ENCODE data around the gene GARIN5B.
"Not testable (repeated sequence)": the region's sequence is repeated elsewhere in the genome, so short reads cannot be mapped to it uniquely, and the experiment has no call there.

The GARIN5B gene

GRCh38 chr19:55401390-55401789 is 38.3 kb upstream of the GARIN5B start:
- not testable (repeated sequence) for H3K9me3 ChIP-seq (ENCODE audit: control insufficient read depth in 2 of 2, low read length in 2 of 2); H3K27me3 ChIP-seq (ENCODE audit: control insufficient read depth in 1 of 2, insufficient read depth in 2 of 2, low read length in 2 of 2); H3K4me1 ChIP-seq (ENCODE audit: control insufficient read depth, insufficient read depth, low read length); H3K9ac ChIP-seq (ENCODE audit: low read length in 2 of 2); H3K4me3 ChIP-seq (ENCODE audit: low read length in 2 of 2); H3K27ac ChIP-seq (ENCODE audit: low read length)
- peaks cover 33 to 34% of the 10 kb centered on the region in 2 donors for H3K36me3 ChIP-seq (ENCODE audit: control insufficient read depth in 2 of 2, insufficient read depth in 2 of 2, low read length in 2 of 2)

DNA sequence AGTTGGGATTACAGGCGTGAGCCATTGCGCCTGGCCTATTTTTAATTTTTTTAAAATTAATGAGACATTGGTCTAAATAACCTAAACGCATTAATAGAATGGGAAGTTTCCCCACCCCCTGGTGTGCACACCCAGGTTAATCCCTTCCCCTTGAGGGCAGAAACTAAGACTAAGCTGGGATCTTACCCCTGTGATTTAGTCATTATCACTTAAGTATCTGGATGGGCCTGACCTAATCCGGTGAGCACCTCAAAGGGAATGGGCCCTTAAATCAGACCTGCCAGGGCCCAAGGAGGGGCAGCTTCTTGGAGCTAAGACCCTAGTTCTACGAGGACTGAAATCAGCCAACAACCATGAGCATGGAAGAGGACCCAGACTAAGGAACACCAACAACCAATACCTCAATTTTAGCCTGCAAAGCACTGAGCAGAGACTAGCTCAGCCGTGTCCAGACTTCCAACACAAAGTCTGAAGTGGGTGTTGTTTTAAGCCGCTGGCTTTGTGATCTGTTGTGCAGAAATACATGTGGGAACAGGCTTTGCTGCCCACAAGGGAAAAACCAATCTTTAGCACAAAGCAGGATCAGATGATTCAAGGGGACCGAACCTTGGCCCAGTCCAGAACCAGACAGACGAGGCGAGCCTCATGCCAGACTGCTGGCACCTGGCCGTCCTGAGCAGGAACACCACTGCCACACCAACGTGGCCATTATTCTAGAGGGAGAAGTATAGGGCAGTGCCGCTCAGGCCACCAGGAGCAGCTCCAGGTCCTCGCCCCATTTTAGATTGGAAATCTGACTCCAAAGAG is 37.4 kb upstream of the GARIN5B start:
- Histone ChIP-seq H3K36me3 (ENCODE audit: control insufficient read depth in 2 of 2, insufficient read depth in 2 of 2, low read length in 2 of 2) (peaks cover 27 to 29% of the 10 kb centered on the region in 2 donors), H3K4me1 (ENCODE audit: control insufficient read depth, insufficient read depth, low read length) (peaks cover under 1% of the 10 kb centered on the region), H3K4me3 (ENCODE audit: low read length in 2 of 2) (no peak overlapping the region), H3K27me3 (ENCODE audit: control insufficient read depth in 1 of 2, insufficient read depth in 2 of 2, low read length in 2 of 2) (no peaks in the 10 kb centered on the region), H3K9me3 (ENCODE audit: control insufficient read depth in 2 of 2, low read length in 2 of 2) (no peaks in the 10 kb centered on the region), H3K9ac (ENCODE audit: low read length in 2 of 2) (no peak overlapping the region), H3K27ac (ENCODE audit: low read length) (no peak overlapping the region)

DNA sequence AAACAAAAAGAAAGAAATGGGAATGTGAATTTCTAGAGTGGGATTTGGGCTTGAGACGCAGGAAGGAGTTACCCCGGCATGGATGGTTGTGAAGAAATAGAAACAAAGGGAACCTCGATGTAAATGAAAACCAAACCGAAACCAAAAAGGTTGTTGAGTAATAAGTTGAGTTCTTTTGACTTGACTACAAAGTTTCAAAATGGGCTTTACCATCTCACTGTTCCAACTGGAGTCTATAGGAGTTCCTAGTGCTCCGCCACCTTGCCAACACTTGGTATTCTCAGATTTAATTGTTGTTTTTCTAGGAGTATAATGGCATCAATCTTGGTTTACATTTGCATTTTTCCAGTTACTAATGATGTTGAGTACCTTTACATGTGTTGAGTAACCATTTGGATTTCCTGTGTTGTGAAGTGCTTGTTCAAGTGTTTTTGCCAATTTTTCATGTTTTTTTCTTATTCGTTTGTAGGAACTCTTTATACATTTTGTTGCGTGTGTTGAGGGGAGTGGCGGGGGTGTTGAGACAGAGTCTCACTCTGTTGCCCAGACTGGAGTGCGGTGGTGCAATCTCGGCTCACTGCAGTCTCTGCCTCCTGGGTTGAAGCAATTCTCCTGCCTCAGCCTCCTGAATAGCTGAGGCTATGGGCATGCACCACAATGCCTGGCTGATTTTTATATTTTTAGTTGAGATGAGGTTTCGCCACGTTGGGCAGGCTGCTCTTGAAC is 35.3 kb upstream of the GARIN5B start:
- no peak overlapping the region for H3K27ac ChIP-seq (ENCODE audit: low read length)
- H3K9me3 ChIP-seq (ENCODE audit: control insufficient read depth in 2 of 2, low read length in 2 of 2), result no peaks in the 10 kb centered on the region
- H3K9ac ChIP-seq (ENCODE audit: low read length in 2 of 2), result no peak overlapping the region
- no peaks in the 10 kb centered on the region for H3K4me1 ChIP-seq (ENCODE audit: control insufficient read depth, insufficient read depth, low read length)
- peaks cover 20 to 26% of the 10 kb centered on the region in 2 donors for H3K36me3 ChIP-seq (ENCODE audit: control insufficient read depth in 2 of 2, insufficient read depth in 2 of 2, low read length in 2 of 2)
- no peaks in the 10 kb centered on the region for H3K27me3 ChIP-seq (ENCODE audit: control insufficient read depth in 1 of 2, insufficient read depth in 2 of 2, low read length in 2 of 2)
- no peak overlapping the region for H3K4me3 ChIP-seq (ENCODE audit: low read length in 2 of 2)

DNA sequence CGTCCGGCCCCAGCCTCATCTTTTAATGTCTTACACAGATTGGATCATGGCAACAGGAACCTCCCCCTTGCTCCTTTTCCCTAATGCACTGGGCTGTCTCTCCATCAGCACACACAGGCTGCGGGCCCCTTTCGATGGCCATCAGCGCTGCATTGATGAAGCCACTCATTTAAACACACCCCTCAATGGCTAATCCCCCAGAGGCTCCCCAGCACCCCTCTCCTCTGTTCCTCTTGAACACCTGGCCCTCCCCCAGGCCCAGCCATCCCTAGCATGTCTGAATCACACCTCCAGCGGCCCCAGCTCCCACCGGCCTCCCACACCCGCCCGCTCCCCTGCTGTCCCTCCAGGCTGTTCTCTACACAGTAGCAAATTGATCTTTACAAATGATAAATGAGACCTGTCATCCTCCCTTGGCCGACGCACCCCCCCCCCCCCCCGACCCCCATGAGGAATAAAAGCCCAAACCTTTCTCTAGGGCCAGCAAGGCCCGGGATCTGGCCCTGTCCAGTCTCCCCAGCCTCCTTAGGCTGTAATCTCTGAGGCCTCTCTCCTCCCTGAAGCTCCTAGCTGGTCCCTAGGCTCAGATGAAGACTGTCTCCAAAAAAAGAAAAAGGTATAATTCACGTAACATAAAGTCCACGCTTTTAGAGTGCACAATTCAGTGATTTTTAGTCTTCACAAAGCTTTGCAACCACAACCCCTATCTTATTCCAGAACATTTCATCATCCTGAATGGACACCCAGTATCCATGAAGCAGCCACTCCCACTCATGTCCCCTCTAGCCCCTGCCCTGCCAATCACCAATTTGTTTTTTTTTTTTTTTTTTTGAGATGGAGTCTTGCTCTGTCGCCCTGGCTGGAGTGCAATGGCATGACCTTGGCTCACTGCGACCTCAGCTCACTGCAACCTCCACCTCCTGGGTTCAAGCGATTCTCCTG is 30.0 kb upstream of the GARIN5B start:
- Histone ChIP-seq H3K4me3 (ENCODE audit: low read length in 2 of 2) (no peak overlapping the region), H3K27me3 (ENCODE audit: control insufficient read depth in 1 of 2, insufficient read depth in 2 of 2, low read length in 2 of 2) (no peaks in the 10 kb centered on the region), H3K36me3 (ENCODE audit: control insufficient read depth in 2 of 2, insufficient read depth in 2 of 2, low read length in 2 of 2) (peaks cover 8 to 23% of the 10 kb centered on the region in 2 donors), H3K9me3 (ENCODE audit: control insufficient read depth in 2 of 2, low read length in 2 of 2) (no peaks in the 10 kb centered on the region), H3K27ac (ENCODE audit: low read length) (no peak overlapping the region), H3K4me1 (ENCODE audit: control insufficient read depth, insufficient read depth, low read length) (peaks cover 21% of the 10 kb centered on the region), H3K9ac (ENCODE audit: low read length in 2 of 2) (no peak overlapping the region)

GRCh38 chr19:55391702-55392615 is 28.9 kb upstream of the GARIN5B start:
- Histone ChIP-seq H3K27ac (ENCODE audit: low read length) (no peak overlapping the region), H3K4me1 (ENCODE audit: control insufficient read depth, insufficient read depth, low read length) (peaks cover 32% of the 10 kb centered on the region), H3K4me3 (ENCODE audit: low read length in 2 of 2) (no peak overlapping the region), H3K9ac (ENCODE audit: low read length in 2 of 2) (no peak overlapping the region), H3K9me3 (ENCODE audit: control insufficient read depth in 2 of 2, low read length in 2 of 2) (no peaks in the 10 kb centered on the region), H3K27me3 (ENCODE audit: control insufficient read depth in 1 of 2, insufficient read depth in 2 of 2, low read length in 2 of 2) (no peaks in the 10 kb centered on the region), H3K36me3 (ENCODE audit: control insufficient read depth in 2 of 2, insufficient read depth in 2 of 2, low read length in 2 of 2) (peaks cover 16 to 33% of the 10 kb centered on the region in 2 donors)

- Histone ChIP-seq H3K27me3 (ENCODE audit: control insufficient read depth in 1 of 2, insufficient read depth in 2 of 2, low read length in 2 of 2) (no peaks in the 10 kb centered on the region), H3K9ac (ENCODE audit: low read length in 2 of 2) (no peak overlapping the region), H3K36me3 (ENCODE audit: control insufficient read depth in 2 of 2, insufficient read depth in 2 of 2, low read length in 2 of 2) (peaks cover 16 to 34% of the 10 kb centered on the region in 2 donors), H3K27ac (ENCODE audit: low read length) (no peak overlapping the region), H3K9me3 (ENCODE audit: control insufficient read depth in 2 of 2, low read length in 2 of 2) (no peaks in the 10 kb centered on the region), H3K4me3 (ENCODE audit: low read length in 2 of 2) (no peak overlapping the region), H3K4me1 (ENCODE audit: control insufficient read depth, insufficient read depth, low read length) (peaks cover 40% of the 10 kb centered on the region)
Observed at GRCh38 chr19:55391191-55391670, 28.2 kb upstream of the GARIN5B start.

- Histone ChIP-seq H3K27ac (ENCODE audit: low read length) (no peak overlapping the region), H3K9me3 (ENCODE audit: control insufficient read depth in 2 of 2, low read length in 2 of 2) (no peaks in the 10 kb centered on the region), H3K36me3 (ENCODE audit: control insufficient read depth in 2 of 2, insufficient read depth in 2 of 2, low read length in 2 of 2) (peaks cover 16 to 34% of the 10 kb centered on the region in 2 donors), H3K4me3 (ENCODE audit: low read length in 2 of 2) (no peak overlapping the region), H3K9ac (ENCODE audit: low read length in 2 of 2) (no peak overlapping the region), H3K4me1 (ENCODE audit: control insufficient read depth, insufficient read depth, low read length) (peaks cover 41% of the 10 kb centered on the region), H3K27me3 (ENCODE audit: control insufficient read depth in 1 of 2, insufficient read depth in 2 of 2, low read length in 2 of 2) (no peaks in the 10 kb centered on the region)
Observed at GRCh38 chr19:55390461-55390880, 27.4 kb upstream of the GARIN5B start.

DNA sequence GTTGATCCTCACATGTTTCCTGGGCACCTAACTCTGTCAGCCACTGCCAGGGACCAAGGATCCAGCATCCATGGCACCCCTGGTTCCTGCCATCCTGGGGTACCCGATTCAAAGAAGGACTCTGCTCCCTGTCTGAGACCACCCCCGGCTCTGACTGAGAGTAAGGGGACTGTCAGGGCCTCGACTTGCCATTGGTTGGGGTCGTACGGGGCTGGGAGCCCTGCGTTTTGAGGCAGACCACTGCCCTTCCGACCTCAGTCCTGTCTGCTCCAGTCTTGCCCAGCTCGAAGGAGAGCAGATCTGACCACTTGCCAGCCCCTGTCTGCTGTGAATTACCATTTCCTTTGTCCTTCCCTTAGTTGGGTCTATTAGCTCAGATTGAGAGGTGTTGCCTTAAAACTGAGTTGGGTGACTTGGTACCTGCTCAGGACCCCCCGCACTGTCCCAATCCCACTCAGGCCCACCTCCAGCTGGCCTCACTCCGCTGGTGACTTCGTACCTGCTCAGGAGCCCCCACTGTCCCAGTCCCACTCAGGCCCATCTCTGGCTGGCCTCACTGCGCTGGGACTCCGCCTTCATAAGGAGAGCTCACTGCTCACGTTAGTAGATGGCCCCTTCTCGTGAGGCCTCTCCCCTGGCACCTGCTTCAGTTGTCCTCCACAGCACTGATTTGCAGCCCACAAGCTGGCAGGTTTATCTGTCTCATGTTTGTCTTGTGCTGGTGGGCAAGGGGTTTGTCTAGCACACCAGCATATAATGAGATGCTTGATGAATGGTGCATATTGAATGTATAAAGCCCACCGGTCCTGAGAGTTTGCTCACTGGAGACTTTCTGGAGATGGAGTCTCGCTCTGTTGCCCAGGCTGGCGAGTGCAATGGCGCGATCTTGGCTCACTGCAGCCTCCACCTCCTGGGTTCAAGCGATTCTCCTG is 26.6 kb upstream of the GARIN5B start:
- Histone ChIP-seq H3K9me3 (ENCODE audit: control insufficient read depth in 2 of 2, low read length in 2 of 2) (no peaks in the 10 kb centered on the region), H3K4me1 (ENCODE audit: control insufficient read depth, insufficient read depth, low read length) (peaks cover 47% of the 10 kb centered on the region), H3K27ac (ENCODE audit: low read length) (no peak overlapping the region), H3K36me3 (ENCODE audit: control insufficient read depth in 2 of 2, insufficient read depth in 2 of 2, low read length in 2 of 2) (peaks cover 16 to 34% of the 10 kb centered on the region in 2 donors), H3K4me3 (ENCODE audit: low read length in 2 of 2) (no peak overlapping the region), H3K27me3 (ENCODE audit: control insufficient read depth in 1 of 2, insufficient read depth in 2 of 2, low read length in 2 of 2) (no peaks in the 10 kb centered on the region), H3K9ac (ENCODE audit: low read length in 2 of 2) (no peak overlapping the region)

All from stomach smooth muscle (tissue), 2 donors.